K562 (cell line): ENCODE results near the gene PAPSS2. TPM values are rescaled to one million over a fixed set of nuclear protein-coding genes. Genes with fewer than 3 reads are reported as not detected.

ENCODE experiments used
- ATAC-seq: fragments of 200-7000 bp; cut with Tn5 transposase; 3 replicates; pipeline ENCODE4 v1.9.1; 2020; ENCODE audit warnings: moderate library complexity
- BruUV-seq: library from RNA; stranded (reverse); fragments of 400-500 nt; replicated peaks from 2 replicates; lab custom pipeline; 2021; lab: Mats Ljungman, UMichigan
- CTCF ChIA-PET: fragments of 300-600 bp; formaldehyde crosslinking; extraction: SDS; loops from one replicate; lab custom pipeline; 2021; ENCODE audit warnings: low intra/inter-chr PET ratio; lab: Yijun Ruan, JAX
- POLR2A ChIA-PET: fragments of 300-600, 350-650 bp; sonication (Branson Sonifier 250); formaldehyde crosslinking; extraction: SDS; loops from one replicate; lab custom pipeline; 2021; ENCODE audit warnings: antibody characterized with exemption, inconsistent platforms; lab: Yijun Ruan, JAX
- DNase-seq, 4 experiments: peaks; one replicate each; pipeline versions ENCODE4 v3.0.0 to v3.0.0-alpha.2; 2011 to 2018; ENCODE audit warnings: low spot score in 3 of 4, mixed read lengths in 3 of 4; ENCODE audit errors: extremely low read depth in 1 of 4
- FAIRE-seq: peaks from 2 replicates; lab custom pipeline; 2011; peaks lifted over from hg19 to GRCh38; lab: Jason Lieb, UNC
- H2AFZ ChIP-seq: 2 replicates; pipeline ENCODE4 v1.6.0; 2011; ENCODE audit warnings: low read depth, low read length, control low read depth, inconsistent platforms
- H3K27ac ChIP-seq: fragments of 200-600 bp; 3 replicates; pipeline ENCODE4 v1.8.0; 2011; ENCODE audit warnings: low read depth, mild to moderate bottlenecking, control low read depth, inconsistent platforms, low read length, moderate library complexity, mixed read lengths; ENCODE audit errors: extremely low read depth
- H3K27me3 ChIP-seq, 2 experiments: fragments of 300-600 bp in 1 of 2; 2 replicates in 1 of 2; 3 replicates in 1 of 2; pipeline versions ENCODE4 v1.6.0 to v1.8.0; 2011; ENCODE audit warnings: inconsistent platforms in 2 of 2, low read length in 2 of 2, mild to moderate bottlenecking in 1 of 2, mixed read lengths in 1 of 2, moderate library complexity in 1 of 2; ENCODE audit not compliant: control insufficient read depth in 2 of 2, insufficient read depth in 2 of 2
- H3K36me3 ChIP-seq: fragments of 300-600 bp; 3 replicates; pipeline ENCODE4 v1.8.0; 2011; ENCODE audit warnings: mild to moderate bottlenecking, low read length, inconsistent platforms; ENCODE audit not compliant: control insufficient read depth, insufficient read depth
- H3K4me1 ChIP-seq, 2 experiments: fragments of 200-600 bp in 1 of 2; replicated peaks in 1 of 2; 2 replicates in 1 of 2; 3 replicates in 1 of 2; pipeline versions ENCODE4 v1.5.1 to v1.8.0; 2011; ENCODE audit warnings: inconsistent platforms in 2 of 2, low read length in 2 of 2, mild to moderate bottlenecking in 1 of 2, mixed read lengths in 1 of 2, moderate library complexity in 1 of 2; ENCODE audit not compliant: control insufficient read depth in 2 of 2, insufficient read depth in 2 of 2
- H3K4me2 ChIP-seq: 2 replicates; pipeline ENCODE4 v1.6.1; 2011; ENCODE audit warnings: low read length, control low read depth, inconsistent platforms, mixed read lengths; ENCODE audit not compliant: insufficient read depth
- H3K4me3 ChIP-seq: fragments of 200-600 bp; sonication (generic), shearing (Covaris generic); 2 replicates; pipeline ENCODE4 v1.5.1; 2016; ENCODE audit warnings: control low read depth, inconsistent platforms
- H3K79me2 ChIP-seq: fragments of 200-600 bp; 3 replicates; pipeline ENCODE4 v1.8.0; 2011; ENCODE audit warnings: low read length, inconsistent platforms; ENCODE audit not compliant: control insufficient read depth, insufficient read depth
- H3K9ac ChIP-seq, 2 experiments: 2 replicates each; pipeline versions ENCODE4 v1.6.0 to v1.6.1; 2011; ENCODE audit warnings: low read depth in 2 of 2, low read length in 2 of 2, control low read depth in 1 of 2, inconsistent platforms in 1 of 2, mild to moderate bottlenecking in 1 of 2, mixed read lengths in 1 of 2; ENCODE audit not compliant: insufficient read depth in 1 of 2
- H3K9me1 ChIP-seq: one replicate; pipeline ENCODE4 v1.6.0; 2011; ENCODE audit warnings: inconsistent platforms, mild to moderate bottlenecking, low read length, moderate library complexity; ENCODE audit not compliant: control insufficient read depth, insufficient read depth
- H3K9me3 ChIP-seq: replicated peaks from 2 replicates; pipeline ENCODE4 v1.5.1; 2011; ENCODE audit warnings: low read depth, low read length, inconsistent platforms; ENCODE audit not compliant: control insufficient read depth, insufficient read depth
- H4K20me1 ChIP-seq: replicated peaks from 2 replicates; pipeline ENCODE4 v1.6.1; 2011; ENCODE audit warnings: low read length, inconsistent platforms, mixed read lengths; ENCODE audit not compliant: control insufficient read depth, insufficient read depth
- CBX5 ChIP-seq: IDR thresholded peaks from 2 replicates; pipeline ENCODE4 v1.6.1; 2014; ENCODE audit warnings: low read depth, borderline replicate concordance
- GATA2 ChIP-seq: sonication (generic); formaldehyde crosslinking; IDR thresholded peaks from 2 replicates; pipeline ENCODE4 v1.4.0; 2020; ENCODE audit warnings: mild to moderate bottlenecking, missing genetic modification reagents
- MECOM ChIP-seq: fragments of 250-450 bp; sonication (Bioruptor Pico); IDR thresholded peaks from 2 replicates; pipeline ENCODE4 v1.8.0; 2022; ENCODE audit warnings: inconsistent platforms
- RFX5 ChIP-seq: IDR thresholded peaks from 2 replicates; pipeline ENCODE4 v1.6.1; 2011; ENCODE audit warnings: low read depth, mild to moderate bottlenecking, improper control_type of control experiment, low read length
- RFX7 ChIP-seq: fragments of 250-450 bp; sonication (Bioruptor Pico); IDR thresholded peaks from 2 replicates; pipeline ENCODE4 v1.5.1; 2021; ENCODE audit warnings: mild to moderate bottlenecking
- SMC3 ChIP-seq: conservative IDR thresholded peaks from 2 replicates; pipeline ENCODE4 v1.6.1; 2011; ENCODE audit warnings: low read depth, low read length, improper control_type of control experiment; ENCODE audit not compliant: insufficient read depth
- TAF9B ChIP-seq: fragments of 450-650 bp; IDR thresholded peaks from 2 replicates; pipeline ENCODE4 v1.6.1; 2018; ENCODE audit warnings: mild to moderate bottlenecking; ENCODE audit not compliant: partially characterized antibody
- TGIF2 ChIP-seq: sonication (generic); formaldehyde crosslinking; IDR thresholded peaks from 2 replicates; pipeline ENCODE4 v1.8.1; 2022; ENCODE audit warnings: mild to moderate bottlenecking, missing genetic modification reagents, moderate library complexity
- ZC3H8 ChIP-seq: fragments of 450-650 bp; IDR thresholded peaks from 2 replicates; pipeline ENCODE4 v1.6.1; 2017
- ZNF212 ChIP-seq: fragments of 450-650 bp; formaldehyde crosslinking; IDR thresholded peaks from 2 replicates; pipeline ENCODE4 v1.4.0; 2020; ENCODE audit warnings: mild to moderate bottlenecking
- ZNF239 ChIP-seq: fragments of 250-450 bp; sonication (Bioruptor Pico); IDR thresholded peaks from 2 replicates; pipeline ENCODE4 v1.4.0; 2020; ENCODE audit warnings: mild to moderate bottlenecking
- ZNF551 ChIP-seq: fragments of 250-450 bp; sonication (Bioruptor Pico); IDR thresholded peaks from 2 replicates; pipeline ENCODE4 v1.5.0; 2021; ENCODE audit warnings: mild to moderate bottlenecking, moderate library complexity
- WGBS: fragments of 100-300 bp; shearing (Covaris generic); methylation state at CpG from one replicate; pipeline ENCODE4 v1.1.6; 2016; ENCODE audit warnings: low coverage, mixed read lengths; ENCODE audit not compliant: insufficient coverage; ENCODE audit errors: missing lambda C conversion rate; 5-methylcytosine and 5-hydroxymethylcytosine counted together
- in situ Hi-C: fragments of 300-500 bp; cut with MboI; formaldehyde crosslinking; loops from 4 replicates; pipeline ENCODE4 v1.15.0; 2018; ENCODE audit warnings: inconsistent platforms, mixed read lengths
- intact Hi-C: fragments of 100-400 bp; cut with micrococcal nuclease; formaldehyde crosslinking; loops from 2 replicates; pipeline ENCODE4 v1.14.2; 2022
- polyA plus RNA-seq, 8 experiments: library from polyadenylated mRNA; depleted of rRNA in 4 of 8; stranded (reverse) in 5 of 8; unstranded in 3 of 8; fragments of >200 nt; fragmentation: Nextera tagmentation in 2 of 8; fragmentation: Illumina TruSeq in 1 of 8; extraction: Ambion mirVana in 2 of 8; extraction: Trizol in 1 of 8; gene quantifications; 2 replicates each; pipeline versions ENCODE4 v1.2.1 to v1.2.3, GENCODE V29; 2011 to 2014; ENCODE audit warnings: inconsistent platforms in 1 of 8, missing spikeins in 1 of 8
- total RNA-seq, 7 experiments: library from RNA; depleted of rRNA in 6 of 7; stranded (reverse); fragments of >200 nt in 6 of 7; fragmentation: Illumina TruSeq in 2 of 7; extraction: Trizol in 2 of 7; gene quantifications; 2 replicates each; pipeline versions ENCODE4 v1.2.1 to v1.2.3, GENCODE V29; 2011 to 2021; ENCODE audit warnings: low replicate concordance in 1 of 7
- TF ChIP-seq, protein P1 (sequence below): fragments of 450-650 bp; formaldehyde crosslinking; IDR thresholded peaks from 2 replicates; pipeline ENCODE4 v1.4.0; 2022; ENCODE audit warnings: mild to moderate bottlenecking, moderate library complexity
- TF ChIP-seq, protein P2 (sequence below): conservative IDR thresholded peaks from 2 replicates; pipeline ENCODE4 v1.6.1; 2011; ENCODE audit warnings: low read depth, mild to moderate bottlenecking, low read length; ENCODE audit not compliant: control insufficient read depth

Gene PAPSS2
- total and polyA plus RNA-seq, 9 of the 15 experiments (the other 6 are each of a cell fraction or from before 2014, with no cell fraction given) = 0.01 to 0.29 TPM; not detected in 7

DNA sequence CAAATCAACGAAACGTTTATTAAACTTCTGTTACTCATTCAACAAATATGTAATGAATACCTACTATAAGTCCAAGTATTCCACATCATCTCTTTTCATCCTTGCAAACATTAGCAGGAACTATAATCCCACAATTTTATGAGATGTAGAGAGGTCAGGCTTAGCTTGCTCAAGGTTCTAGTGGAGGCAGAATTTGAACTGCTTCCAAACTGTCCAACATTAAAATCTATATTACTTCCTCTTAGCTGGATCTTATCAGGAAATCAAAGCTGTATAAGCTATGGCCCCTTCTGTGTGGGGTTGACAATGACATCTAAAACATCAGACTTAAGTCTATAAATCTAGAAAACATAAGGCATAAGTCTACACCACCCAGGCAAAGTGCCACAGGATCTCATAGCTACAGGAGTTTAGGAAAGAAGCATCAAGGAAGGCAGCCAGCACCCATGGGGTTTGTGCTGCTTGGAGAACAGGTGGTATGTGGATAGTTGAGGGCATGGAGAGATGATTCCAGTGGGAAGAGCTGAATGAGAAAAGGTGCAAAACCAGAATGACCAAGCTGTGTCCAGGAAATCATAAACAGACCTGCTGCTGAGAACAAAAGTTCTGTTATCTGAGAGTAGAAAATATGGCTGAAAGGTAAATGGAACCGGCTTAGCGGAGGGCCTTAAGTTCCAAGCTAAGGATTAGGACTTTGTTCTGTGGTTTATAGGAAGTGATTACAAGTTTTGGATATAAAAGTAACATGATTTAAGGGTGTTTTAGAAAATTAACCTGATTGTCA is 34.5 kb downstream of the PAPSS2 start:
- ChIA-PET POLR2A (interaction anchor here (0.7 to 1.1 kb wide), 3 partner anchors 8 to 30 kb away, joined by 3 to 4 read pairs (median 3); no protein-coding TSS in a partner anchor), CTCF (no interaction called here)
- no peak for DNase-seq
- no peaks in the 10 kb centered on the region for H4K20me1 ChIP-seq
- no peak overlapping the region for H3K4me3 ChIP-seq
- TF ChIP-seq ZNF212 (CRISPR knock-in tag) = no peak
- TF ChIP-seq ZC3H8 = no peak
- no peak for TF ChIP-seq ZNF239 (CRISPR knock-in tag)
- TF ChIP-seq TGIF2 (CRISPR knock-in tag) = no peak
- TF ChIP-seq RFX7 (CRISPR knock-in tag) = no peak
- no peak for TF ChIP-seq SMC3
- TF ChIP-seq CBX5 = no peak
- no peak for TF ChIP-seq GATA2 (CRISPR knock-in tag)
- no peak for TF ChIP-seq ZNF551 (CRISPR knock-in tag)
- TF ChIP-seq, protein P1, sequence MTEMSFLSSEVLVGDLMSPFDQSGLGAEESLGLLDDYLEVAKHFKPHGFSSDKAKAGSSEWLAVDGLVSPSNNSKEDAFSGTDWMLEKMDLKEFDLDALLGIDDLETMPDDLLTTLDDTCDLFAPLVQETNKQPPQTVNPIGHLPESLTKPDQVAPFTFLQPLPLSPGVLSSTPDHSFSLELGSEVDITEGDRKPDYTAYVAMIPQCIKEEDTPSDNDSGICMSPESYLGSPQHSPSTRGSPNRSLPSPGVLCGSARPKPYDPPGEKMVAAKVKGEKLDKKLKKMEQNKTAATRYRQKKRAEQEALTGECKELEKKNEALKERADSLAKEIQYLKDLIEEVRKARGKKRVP (CRISPR knock-in tag) = no peak
- TF ChIP-seq, protein P2, sequence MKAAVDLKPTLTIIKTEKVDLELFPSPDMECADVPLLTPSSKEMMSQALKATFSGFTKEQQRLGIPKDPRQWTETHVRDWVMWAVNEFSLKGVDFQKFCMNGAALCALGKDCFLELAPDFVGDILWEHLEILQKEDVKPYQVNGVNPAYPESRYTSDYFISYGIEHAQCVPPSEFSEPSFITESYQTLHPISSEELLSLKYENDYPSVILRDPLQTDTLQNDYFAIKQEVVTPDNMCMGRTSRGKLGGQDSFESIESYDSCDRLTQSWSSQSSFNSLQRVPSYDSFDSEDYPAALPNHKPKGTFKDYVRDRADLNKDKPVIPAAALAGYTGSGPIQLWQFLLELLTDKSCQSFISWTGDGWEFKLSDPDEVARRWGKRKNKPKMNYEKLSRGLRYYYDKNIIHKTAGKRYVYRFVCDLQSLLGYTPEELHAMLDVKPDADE = no peak
- TF ChIP-seq MECOM (CRISPR knock-in tag) = no peak
- no peak for TF ChIP-seq RFX5
- no peak for TF ChIP-seq TAF9B
- peaks cover 0 to 13% of the 10 kb centered on the region in 2 experiments; a peak in 4 of 5 replicates for H3K4me1 ChIP-seq
- H3K4me2 ChIP-seq = no peak overlapping the region
- no peak for ATAC-seq
- no peaks in the 10 kb centered on the region for H3K36me3 ChIP-seq
- WGBS = 30% methylated on average over 4 of the region's 4 CpGs
- no peak overlapping the region for H3K9ac ChIP-seq
- peaks cover 0 to 5% of the 10 kb centered on the region in 2 experiments; a peak in 2 of 5 replicates for H3K27me3 ChIP-seq
- no peak overlapping the region for H3K27ac ChIP-seq
- in situ Hi-C loops = no loop called here
- no peak for FAIRE-seq
- no TSS peak for BruUV-seq
- H2AFZ ChIP-seq = no peak overlapping the region
- H3K9me1 ChIP-seq = no peaks in the 10 kb centered on the region
- no peaks in the 10 kb centered on the region for H3K79me2 ChIP-seq
- intact Hi-C loops = no loop called here
- H3K9me3 ChIP-seq = no peaks in the 10 kb centered on the region
